A673 (cell line): Measurements from ENCODE around the gene STARD3NL.

Source experiments
- EZH2 ChIP-seq: fragments of 200-600 bp; sonication (generic); IDR thresholded peaks from 2 replicates; pipeline ENCODE4 v1.6.1; 2017; ENCODE audit warnings: borderline replicate concordance, low read depth, mild to moderate bottlenecking, mixed read lengths, antibody characterized with exemption, low read length; ENCODE audit not compliant: poor library complexity, severe bottlenecking
- TF ChIP-seq, protein P1 (sequence below): fragments of 300-800, 200-600 bp; sonication (generic); conservative IDR thresholded peaks from 2 replicates; pipeline ENCODE4 v1.5.1; 2017; ENCODE audit warnings: low read depth, mild to moderate bottlenecking, antibody characterized with exemption, low read length, moderate library complexity, mixed read lengths

DNA sequence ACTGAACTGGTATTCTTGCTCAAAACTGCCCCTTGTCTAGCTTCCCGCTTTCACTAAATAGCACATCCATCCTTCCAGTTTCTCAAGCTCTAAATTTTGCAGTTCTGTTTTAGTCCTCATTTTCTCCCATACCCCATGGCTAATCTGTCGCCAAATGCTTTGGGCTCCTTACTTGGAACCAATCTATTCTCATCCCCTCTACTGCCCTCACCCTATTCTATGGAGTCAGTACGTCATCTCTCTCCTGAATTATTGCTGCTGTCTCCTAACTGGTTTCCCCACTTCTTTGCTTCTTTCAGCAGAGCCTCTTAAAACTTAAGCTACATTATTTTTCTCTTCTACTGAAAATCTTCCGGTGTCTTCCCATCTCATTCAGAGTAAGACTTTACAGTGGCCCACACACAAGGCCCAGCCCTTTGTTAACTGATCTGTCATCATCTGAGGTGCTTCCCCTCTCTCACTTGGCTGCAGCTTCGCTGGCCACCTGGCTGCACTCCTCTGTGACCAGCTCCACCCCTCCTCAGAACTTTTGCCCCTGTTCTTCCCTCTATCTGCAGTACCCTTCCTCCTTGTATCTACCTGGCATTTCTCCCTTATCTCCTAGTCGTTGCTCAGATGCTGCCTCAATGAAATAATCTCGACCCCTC is 9.9 kb downstream of the STARD3NL start:
- TF ChIP-seq, protein P1, sequence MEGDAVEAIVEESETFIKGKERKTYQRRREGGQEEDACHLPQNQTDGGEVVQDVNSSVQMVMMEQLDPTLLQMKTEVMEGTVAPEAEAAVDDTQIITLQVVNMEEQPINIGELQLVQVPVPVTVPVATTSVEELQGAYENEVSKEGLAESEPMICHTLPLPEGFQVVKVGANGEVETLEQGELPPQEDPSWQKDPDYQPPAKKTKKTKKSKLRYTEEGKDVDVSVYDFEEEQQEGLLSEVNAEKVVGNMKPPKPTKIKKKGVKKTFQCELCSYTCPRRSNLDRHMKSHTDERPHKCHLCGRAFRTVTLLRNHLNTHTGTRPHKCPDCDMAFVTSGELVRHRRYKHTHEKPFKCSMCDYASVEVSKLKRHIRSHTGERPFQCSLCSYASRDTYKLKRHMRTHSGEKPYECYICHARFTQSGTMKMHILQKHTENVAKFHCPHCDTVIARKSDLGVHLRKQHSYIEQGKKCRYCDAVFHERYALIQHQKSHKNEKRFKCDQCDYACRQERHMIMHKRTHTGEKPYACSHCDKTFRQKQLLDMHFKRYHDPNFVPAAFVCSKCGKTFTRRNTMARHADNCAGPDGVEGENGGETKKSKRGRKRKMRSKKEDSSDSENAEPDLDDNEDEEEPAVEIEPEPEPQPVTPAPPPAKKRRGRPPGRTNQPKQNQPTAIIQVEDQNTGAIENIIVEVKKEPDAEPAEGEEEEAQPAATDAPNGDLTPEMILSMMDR = no peak
- TF ChIP-seq EZH2 = no peak
